NCI-H2107 treated with DMSO at 0.1 percent for 48 hours (cell line): ENCODE results near the gene TPRN.
"Not testable (repeated sequence)": the region's sequence is repeated elsewhere in the genome, so short reads cannot be mapped to it uniquely, and the experiment has no call there.

ENCODE experiments used
- DNase-seq: peaks from one replicate; lab custom pipeline; 2025; ENCODE audit not compliant: unreplicated experiment; lab: John Stamatoyannopoulos, UW

TPRN gene, protein sequence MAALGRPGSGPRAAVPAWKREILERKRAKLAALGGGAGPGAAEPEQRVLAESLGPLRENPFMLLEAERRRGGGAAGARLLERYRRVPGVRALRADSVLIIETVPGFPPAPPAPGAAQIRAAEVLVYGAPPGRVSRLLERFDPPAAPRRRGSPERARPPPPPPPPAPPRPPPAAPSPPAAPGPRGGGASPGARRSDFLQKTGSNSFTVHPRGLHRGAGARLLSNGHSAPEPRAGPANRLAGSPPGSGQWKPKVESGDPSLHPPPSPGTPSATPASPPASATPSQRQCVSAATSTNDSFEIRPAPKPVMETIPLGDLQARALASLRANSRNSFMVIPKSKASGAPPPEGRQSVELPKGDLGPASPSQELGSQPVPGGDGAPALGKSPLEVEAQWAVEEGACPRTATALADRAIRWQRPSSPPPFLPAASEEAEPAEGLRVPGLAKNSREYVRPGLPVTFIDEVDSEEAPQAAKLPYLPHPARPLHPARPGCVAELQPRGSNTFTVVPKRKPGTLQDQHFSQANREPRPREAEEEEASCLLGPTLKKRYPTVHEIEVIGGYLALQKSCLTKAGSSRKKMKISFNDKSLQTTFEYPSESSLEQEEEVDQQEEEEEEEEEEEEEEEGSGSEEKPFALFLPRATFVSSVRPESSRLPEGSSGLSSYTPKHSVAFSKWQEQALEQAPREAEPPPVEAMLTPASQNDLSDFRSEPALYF

DNA sequence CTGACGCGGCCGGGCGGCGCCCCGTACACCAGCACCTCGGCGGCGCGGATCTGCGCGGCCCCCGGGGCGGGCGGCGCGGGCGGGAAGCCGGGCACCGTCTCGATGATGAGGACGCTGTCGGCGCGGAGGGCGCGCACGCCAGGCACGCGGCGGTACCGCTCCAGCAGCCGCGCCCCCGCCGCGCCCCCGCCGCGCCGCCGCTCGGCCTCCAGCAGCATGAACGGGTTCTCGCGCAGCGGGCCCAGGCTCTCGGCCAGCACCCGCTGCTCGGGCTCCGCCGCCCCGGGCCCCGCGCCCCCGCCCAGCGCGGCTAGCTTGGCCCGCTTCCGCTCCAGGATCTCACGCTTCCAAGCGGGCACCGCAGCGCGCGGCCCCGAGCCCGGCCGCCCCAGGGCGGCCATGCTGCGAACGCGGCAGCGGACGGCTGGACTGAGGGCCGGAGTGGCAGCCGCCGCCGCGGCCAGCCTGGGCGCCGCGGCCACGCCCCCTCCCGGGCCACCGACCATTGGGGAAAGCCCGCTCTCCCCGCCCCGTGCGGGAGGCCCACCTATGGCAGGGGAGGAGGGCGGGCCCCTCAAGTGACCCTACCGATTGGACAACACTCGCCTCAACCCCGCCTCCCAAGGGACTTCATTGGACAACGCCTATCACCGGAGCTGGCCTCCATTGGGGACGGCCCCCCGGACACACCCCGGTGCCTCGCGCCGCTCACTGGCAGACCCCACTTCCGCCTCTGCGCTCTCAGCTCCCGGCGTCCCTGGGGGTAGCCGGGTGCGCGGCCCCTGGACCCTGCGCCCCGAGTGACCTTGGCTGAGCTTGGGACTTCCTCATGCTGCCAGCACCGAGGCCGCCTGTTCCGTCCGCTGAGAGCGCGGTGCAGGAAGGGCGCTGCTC lies at the start of gene TPRN:
TSS of gene TPRN (minus strand) at position 431 of the 894 bp plus-strand sequence. CDS start at position 401, 30 bp downstream.
- DNase-seq: peak; percentile 98

DNA sequence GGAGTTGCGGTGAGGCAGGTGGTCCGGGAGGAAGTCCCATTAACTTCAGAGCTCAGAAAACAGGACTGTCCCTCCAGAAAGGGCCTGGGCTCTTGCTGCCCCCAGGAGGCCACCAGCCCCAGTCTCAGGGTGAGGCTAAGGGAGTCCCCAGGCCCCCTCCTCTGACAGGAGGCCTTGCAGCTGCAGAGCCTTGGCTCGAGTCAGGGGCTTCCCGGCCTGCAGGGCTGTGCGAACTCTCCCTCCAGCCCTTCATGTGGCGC lies 47.3 kb upstream of the TPRN start:
- no peak for DNase-seq

DNA sequence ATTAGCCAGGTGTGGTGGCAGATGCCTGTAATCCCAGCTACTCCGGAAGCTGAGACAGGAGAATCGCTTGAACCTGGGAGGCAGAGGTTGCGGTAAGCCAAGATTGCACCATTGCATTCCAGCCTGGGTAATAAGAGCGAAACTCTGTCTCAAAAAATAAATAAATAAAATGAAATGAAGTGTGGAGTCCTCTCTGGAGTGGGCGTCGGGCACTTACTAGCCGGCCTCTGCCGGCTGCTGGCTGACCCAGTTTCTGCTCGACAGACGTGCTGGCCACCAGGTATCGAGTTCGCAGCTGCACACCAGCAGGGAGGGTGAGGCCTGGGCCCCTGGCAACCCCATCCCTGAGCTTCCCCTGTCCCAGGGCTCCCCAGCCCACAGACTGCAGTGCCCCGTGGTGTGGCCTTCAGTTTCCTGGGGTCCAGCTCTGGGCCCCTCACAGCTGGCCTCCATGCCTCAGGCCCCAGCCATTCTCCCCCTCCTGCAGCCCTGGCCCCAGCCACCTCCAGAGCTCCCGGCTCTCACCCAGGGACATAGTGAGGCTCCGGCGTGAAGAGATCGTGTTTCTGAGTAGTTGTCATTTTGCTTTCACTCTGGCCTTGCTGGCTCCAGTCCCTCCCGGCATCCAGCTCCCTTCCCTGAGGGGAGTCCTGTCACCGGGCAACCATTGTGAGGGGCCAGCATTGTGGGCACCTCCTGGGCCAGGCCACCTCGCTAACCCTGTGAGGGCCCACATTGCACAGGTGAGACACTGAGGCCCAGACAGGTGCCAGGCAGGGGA lies 46.8 kb upstream of the TPRN start:
- peak; percentile 73 for DNase-seq

DNA sequence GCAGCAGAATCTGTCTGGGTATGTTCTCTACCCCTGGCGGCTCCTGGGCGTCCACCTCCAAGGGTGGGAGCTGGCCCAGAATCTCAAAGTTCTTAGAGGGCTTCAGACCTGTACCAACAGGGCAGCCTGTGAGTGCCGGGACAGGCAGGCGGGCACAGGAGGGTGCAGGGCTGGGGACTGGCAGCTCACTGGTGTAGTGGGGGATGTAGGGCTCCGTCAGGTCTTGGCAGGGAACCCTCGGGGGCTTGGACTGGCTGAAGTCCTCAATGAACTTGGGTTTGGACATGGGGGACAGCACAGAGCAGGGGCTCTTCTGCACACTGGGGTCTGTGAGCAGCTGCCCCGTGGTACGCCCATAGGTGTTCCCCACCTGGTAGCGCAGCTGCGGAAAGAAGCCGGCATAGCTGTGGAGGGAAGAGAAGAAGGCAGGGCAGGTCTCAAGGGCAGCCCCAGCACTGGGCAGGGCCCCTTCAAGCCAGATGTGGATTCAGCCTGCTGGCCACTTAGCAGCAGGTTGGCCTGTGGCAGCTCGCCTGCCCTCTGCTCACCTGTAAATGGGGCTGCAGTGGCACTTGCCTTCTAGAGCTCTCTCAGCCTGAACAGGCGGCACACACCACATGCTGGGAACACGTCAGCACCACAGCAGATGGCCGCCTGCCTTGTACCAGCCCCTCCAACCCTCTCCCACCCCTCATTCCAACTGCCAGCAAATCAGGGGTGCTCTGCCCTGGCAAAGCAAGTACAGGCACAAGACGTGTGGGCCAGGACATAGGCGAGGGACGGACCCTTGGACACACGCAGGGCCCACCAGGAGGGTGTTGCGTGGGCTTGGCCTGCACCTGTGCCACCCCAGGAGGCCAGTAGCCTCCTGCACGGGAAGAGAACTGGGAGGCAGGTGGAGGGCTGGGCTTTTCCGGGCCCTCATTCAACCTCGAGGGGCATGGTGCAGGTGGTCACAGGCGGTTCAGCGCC lies 45.2 kb upstream of the TPRN start:
- DNase-seq: no peak

DNA sequence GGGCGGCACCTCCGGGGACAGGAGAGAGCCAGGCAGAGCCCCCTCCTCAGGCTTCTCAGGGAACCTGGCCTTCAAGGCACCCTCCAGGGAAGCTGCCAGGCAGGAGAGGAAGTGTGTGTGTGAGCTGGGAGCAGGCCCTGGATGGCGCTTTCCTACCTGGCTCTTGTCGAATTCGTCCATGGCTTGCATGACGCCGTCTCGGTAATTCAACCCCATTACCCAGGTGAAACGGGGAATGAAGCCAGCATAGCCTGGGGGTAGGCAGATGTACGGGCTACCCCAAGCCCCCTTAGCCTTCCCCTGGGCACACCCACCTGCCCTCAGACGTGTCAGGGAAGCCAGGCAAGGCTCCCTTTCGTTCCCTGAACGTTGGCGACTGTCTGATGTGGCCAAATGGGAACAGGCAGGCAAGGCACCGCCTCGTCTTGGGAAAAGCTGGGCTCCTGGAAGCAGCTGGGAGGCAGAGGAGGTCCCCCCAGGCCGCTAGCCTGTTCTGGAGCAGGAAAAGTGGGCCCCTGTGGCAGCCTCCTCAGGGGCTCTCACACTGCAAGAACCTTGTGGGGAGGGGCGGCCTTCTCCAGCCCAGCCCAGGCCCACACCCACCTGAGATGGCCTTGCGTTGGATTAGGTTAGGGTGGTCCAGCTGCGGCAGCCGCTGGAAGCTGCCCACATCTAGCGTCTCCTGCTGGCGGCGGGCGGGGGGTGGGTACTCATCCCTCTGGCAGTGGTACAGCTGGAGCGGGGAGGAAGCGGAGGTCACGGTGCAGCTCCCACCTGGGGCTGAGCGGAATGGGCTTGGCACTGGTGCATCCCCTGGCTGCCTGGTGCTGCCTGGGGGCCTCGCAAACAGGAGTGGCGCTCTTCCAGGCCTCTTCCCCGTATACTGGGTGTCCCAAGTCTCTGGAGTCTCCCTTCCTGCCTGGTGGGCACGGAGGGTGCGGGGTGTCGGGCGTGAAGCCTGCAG lies 44.2 kb upstream of the TPRN start:
- DNase-seq: peak; percentile 57

DNA sequence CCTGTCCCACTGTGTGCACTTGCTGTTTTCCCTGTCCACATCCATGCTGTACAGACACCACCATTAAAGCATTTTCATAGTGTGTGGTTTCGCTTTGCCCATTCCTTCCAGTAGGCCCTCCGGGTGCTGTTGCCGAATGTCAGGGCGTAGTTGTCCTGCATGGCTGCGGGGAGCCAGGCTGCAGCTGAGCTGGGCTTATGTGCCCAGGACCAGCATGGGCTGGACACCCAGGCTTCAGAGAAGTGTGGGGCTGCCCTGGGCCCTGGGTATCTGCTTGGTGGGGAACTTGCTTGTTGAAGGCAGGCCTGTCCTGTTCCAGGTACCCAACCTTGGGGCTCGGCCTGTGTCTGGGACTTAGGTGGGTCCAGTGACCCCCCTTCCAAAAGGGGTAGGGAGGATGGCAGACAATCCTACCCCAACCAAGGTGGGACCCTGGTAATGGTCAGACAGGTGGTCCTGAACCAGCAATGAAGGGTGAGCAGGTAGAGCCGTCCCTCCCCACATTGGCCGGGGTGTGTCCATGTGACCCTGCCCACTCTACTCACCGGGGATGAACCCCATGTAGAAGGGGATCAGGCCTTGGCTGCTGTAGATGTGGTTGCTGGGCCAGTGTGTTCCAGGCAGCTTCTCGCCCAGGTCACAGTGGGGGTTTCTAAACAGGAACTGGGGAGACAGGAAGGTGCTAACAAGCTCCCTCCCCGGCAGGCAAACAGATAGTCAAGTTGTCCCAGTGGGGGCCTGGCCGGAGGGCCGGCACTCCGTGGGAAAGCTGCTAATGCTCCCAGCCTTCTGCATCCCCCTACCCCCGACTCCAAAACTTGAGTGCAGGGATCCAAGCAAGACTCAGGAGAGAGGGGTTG lies 43.3 kb upstream of the TPRN start:
- DNase-seq: no peak

DNA sequence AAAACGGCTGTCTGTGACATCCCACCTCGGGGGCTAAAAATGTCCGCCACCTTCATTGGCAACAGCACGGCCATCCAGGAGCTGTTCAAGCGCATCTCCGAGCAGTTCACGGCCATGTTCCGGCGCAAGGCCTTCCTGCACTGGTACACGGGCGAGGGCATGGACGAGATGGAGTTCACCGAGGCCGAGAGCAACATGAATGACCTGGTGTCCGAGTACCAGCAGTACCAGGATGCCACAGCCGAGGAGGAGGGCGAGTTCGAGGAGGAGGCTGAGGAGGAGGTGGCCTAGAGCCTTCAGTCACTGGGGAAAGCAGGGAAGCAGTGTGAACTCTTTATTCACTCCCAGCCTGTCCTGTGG lies 42.7 kb upstream of the TPRN start:
- DNase-seq: not testable (repeated sequence)

DNA sequence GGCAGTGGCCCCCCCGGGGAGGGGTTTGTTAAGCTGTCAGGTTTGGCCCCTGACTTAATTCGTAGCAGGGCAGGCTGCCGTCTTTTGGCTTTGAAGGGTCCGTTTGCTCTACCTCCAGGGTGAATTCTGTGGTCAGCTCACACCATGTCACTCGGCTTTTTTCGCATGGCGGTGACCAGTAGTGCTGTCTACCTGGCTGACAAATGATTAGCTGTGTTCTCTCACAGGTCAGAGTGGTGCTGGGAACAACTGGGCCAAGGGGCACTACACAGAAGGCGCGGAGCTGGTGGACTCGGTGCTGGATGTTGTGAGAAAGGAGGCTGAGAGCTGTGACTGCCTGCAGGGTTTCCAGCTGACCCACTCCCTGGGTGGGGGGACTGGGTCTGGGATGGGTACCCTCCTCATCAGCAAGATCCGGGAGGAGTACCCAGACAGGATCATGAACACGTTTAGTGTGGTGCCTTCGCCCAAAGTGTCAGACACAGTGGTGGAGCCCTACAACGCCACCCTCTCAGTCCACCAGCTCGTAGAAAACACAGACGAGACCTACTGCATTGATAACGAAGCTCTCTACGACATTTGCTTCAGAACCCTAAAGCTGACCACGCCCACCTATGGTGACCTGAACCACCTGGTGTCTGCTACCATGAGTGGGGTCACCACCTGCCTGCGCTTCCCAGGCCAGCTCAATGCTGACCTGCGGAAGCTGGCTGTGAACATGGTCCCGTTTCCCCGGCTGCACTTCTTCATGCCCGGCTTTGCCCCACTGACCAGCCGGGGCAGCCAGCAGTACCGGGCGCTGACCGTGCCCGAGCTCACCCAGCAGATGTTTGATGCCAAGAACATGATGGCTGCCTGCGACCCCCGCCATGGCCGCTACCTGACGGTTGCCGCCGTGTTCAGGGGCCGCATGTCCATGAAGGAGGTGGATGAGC lies 42.0 kb upstream of the TPRN start:
- no peak for DNase-seq

DNA sequence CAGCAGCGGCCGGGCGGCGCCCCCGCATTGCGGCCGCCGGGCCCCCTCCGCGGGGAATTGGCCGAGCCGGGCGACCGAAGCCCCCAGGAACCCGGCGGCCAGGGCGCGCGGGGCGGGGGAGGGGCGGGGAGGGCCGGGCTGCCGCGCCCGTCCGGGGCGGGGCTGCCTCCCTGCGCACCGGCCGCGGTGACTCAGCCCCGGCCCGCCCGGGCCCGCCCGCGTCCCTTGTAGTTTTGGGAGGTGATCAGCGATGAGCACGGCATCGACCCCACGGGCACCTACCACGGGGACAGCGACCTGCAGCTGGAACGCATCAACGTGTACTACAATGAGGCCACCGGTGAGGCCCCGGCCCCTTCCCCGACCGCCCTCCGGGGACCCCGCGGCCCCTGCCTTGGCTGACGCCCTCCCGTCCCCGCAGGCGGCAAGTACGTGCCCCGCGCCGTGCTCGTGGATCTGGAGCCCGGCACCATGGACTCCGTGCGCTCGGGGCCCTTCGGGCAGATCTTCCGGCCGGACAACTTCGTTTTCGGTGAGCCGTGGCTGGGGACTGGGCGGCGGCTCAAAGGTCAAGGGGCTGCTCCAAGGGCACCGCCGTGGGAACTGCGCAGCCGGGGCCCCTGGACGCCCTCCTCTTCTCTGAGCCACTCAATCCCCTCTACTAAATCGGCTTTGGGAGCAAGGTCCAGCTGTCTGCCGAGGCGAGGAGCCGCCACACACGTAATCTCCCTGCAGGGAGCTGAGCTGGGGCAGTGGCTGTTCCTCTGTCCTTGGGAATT lies 41.1 kb upstream of the TPRN start:
- no peak for DNase-seq

DNA sequence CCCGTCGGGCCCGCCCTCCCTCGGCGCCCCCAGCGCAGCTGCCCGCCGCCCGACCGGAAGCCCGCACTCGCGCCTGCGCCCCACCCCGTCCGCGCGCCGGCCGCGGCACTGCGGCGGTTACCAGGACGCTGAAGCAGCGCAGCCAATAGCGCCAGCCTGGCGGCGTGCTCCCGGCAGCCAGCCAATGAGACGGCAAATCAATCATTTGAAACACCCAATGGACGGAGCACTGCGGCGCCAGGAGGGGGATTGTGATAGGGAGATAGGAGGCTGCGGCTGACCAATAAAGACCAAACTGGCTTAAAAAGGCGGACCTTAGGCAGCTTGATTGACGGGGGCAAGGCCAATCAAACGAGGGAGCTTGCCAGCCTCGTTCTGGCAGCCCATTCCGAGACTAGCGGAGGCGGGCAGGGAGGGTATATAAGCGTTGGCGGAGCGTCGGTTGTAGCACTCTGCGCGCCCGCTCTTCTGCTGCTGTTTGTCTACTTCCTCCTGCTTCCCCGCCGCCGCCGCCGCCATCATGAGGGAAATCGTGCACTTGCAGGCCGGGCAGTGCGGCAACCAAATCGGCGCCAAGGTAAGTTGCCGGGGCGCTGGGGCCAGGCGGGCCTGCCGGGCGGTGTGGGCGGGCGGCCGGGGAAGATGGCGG lies 40.4 kb upstream of the TPRN start, which contains the start of gene TUBB4B:
TSS of gene TUBB4B (plus strand) at position 447 of the 649 bp plus-strand sequence. CDS start at position 521, 74 bp downstream.
- DNase-seq: peak; percentile 100

DNA sequence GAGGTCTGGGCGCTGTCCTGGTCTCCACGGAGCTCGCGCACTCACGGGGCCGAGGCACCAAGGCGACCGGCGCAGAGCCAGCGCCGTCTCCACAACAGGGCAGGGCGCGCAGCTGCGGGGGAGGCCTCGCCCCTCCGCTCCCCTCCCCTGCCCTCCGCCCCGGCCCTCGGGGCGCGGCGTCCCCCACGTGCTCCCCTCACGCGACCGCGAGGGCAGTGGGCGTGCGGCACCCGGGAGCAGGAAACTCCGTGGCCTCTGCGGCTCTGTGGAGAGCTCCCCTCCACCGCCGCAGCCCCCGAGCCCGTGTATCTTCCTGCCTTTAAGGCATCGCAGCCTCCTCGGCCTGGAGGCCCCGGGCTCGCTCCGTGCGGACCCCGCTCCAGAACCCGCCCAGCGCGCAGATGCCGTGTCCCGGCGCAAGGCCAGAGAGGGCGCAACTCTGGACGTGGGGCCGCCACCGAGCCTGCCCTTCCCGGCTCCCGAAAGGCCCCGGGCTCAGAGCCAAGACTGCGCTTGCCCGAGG lies 39.8 kb upstream of the TPRN start:
- no peak for DNase-seq

DNA sequence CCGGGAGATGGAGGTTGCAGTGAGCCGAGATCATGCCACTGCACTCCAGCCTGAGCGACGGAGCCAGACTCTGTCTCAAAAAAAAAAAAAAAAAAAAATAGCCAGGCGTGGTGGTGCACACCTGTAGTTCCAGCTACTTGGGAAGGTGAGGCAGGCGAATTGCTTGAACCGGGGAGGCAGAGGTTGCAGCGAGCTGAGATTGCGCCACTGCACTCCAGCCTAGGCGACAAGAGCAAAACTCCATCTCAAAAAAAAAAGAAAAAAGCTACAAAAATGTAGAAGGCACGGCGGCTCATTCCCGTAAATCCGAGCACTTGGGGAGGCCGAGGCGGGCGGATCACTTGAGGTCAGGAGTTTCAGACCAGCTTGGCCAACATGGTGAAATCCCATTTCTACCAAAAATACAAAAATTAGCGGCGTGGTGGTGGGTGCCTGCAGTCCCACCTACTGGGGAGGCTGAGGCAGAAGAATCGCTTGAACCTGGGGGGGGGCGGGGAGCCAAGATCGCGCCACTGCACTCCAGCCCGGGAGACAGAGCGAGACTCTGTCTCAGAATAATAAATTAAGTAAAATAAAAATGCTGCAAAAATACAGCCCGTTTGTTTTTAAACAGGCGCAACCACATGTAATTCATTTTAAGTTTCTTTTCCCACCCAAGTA lies 39.1 kb upstream of the TPRN start:
- not testable (repeated sequence) for DNase-seq

DNA sequence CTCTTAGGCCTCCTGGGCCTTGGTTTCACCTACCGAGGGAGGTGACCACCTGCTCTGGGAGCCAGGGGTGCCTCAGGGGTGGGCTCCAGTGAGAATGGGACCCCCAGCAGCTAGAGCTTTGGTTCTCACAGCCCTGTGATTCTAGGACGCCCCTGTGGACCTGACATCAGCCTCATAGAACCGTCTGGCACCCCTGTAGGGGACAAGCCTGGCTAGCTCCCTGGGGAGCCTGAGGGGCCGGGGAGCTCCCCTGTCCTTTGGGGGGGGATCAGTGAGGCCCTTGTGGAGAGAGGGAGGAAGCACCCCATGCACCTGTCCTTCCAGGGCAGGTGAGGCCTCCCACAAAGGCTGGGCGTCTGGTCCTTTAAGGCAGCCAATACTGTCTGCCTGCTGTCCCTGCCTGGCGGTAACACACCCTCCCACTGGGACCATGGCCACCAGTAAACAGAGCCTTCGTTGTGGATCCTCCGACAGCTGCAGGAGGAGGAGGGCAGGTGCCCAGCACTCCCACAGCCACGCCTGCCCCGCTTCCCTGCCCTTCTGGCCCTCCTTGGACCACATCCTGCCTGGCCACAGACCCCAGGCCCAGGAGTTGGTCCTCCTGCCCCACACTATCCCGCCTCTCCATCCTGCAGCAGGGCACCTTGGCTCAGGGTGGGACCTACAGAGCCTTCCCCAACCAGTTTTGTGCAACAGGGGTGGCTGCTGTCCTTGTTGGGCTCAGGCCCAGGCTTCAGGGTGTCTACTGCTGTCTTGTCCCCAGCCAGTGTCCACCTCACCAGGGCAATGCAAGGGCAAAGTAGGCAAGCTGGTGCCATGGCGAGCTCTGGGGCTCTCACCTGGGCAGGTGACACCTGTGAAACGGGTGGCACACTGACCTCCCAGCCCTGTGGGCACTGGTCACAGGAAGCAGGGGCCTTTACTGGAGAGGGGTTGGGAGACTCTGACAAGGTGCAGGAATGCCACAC lies 37.5 kb upstream of the TPRN start:
- peak; percentile 95 for DNase-seq
